Stimulated activated CD4-positive, alpha-beta T cell treated with anti-CD3 and anti-CD28 coated beads, Interleukin-15, amount 100 ng/mL, for 48 hours (primary cell): Measurements from ENCODE around the gene MUCL1.

Experiments
- DNase-seq, 2 donors: peaks; one replicate each; pipeline ENCODE4 v3.0.0-alpha.2; 2020; ENCODE audit warnings: low read depth in 2 of 2

Gene MUCL1

DNA sequence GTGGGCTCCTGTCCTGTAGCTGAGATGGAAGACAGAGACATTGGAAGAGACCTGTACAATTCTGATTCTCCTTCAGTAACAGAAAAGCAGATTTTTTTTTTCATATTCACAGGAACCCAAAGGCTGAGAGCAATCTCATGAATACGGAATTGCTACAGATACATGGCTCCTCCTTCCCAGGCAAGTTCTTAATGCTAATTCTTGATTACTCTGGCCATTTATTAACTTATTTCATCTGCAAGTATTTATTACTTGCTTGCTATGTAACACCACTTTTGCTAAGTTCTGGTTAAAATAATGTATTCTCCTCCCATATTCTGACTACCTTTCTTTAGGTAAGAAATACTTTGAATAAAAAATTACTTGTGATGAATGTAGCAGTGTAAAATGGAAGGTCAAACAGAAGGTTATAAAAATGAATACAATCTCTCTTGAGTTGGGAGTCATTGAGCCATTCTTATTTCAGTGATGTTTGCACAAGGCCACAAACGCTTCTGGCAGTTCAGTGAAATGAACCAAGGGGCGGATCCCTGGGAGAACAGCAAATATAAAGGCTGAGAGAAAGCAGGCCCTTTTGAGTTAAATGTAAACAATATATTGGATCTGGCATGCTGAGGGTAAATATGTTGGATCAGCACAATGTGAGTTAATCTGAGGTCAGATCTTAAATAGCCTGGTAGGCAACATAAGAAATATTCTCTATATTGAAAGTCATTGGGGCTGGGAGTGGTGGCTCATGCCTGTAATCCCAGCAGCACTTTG is 37.6 kb downstream of the MUCL1 start:
- DNase-seq = no peak
